ENCODE data around the gene CHPF. TPM values are rescaled to one million over a fixed set of nuclear protein-coding genes. Genes with fewer than 3 reads are reported as not detected.
A peak's percentile ranks its signal among the peaks of the same experiment; 100 is the strongest.

Gene CHPF, protein sequence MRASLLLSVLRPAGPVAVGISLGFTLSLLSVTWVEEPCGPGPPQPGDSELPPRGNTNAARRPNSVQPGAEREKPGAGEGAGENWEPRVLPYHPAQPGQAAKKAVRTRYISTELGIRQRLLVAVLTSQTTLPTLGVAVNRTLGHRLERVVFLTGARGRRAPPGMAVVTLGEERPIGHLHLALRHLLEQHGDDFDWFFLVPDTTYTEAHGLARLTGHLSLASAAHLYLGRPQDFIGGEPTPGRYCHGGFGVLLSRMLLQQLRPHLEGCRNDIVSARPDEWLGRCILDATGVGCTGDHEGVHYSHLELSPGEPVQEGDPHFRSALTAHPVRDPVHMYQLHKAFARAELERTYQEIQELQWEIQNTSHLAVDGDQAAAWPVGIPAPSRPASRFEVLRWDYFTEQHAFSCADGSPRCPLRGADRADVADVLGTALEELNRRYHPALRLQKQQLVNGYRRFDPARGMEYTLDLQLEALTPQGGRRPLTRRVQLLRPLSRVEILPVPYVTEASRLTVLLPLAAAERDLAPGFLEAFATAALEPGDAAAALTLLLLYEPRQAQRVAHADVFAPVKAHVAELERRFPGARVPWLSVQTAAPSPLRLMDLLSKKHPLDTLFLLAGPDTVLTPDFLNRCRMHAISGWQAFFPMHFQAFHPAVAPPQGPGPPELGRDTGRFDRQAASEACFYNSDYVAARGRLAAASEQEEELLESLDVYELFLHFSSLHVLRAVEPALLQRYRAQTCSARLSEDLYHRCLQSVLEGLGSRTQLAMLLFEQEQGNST
- polyA plus RNA-seq (2013, experiment 1 of 2; ENCODE audit: insufficient read length) = 93.1 TPM
- polyA plus RNA-seq (2013, experiment 2 of 2; ENCODE audit: insufficient read length) = 103 TPM

DNA sequence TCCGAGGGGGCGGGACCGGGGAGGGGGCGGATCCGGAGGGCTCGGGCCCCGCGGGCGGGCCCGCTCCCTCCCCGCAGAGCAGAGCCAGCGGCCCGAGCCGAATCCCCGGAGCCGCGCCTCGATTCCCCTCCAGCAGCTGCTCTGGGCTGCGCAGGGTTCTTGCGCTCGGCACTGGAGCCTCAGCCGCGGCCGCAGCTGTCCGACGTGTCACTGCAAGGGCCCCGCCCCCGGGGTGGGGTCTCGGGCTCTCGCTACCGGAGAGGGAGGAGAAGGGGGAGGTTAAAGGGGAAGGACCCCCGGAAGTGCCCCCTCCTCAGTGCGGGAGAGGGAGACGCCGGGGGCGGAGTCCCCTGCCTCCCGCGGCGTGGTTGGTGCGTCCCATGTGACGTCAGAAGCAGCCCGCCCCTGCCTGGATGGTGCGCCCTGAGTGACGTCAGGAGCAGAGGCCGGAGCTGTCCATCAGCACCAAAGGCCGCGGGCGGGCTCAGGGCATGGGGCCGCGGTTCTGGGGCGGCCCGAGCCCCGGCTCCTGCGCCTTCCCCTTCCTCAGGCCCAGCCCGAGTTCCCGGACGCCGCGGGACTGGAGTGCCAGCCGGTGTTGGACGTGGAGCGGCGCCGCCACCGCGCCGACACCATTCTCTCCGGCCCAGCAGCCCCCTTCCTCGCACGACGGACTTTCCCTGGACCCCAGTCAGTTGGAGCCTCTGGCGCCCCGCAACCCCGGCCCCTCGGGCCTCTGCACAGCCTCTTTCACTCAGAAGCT lies at the start of gene CHPF, which contains the start of gene TMEM198:
Gene CHPF (minus strand): TSS at position 214 of the 763 bp plus-strand sequence. CDS start 271 bp downstream, outside the sequence.
Gene TMEM198 (plus strand): TSS at position 433 of the 763 bp plus-strand sequence. CDS start 700 bp downstream, outside the sequence.
- DNase-seq = peak; percentile 99

DNA sequence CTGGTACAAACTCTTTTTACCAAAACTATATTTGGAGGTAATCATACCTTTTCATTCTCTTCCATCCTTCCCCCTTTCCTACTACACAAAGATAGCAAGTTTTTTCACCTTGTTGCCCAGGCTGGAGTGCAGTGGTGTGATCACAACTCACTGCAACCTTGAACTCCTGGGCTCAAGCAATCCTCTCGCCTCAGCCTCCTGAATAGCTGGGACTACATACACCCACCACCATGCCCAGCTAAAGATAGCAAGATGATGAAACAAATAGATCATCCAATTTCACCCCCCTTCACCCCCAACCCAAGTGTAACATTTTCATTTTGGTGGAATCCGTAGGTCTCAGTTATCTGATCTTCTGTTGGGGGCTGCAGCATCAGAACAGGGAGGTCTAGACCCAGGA lies 49.5 kb upstream of the CHPF start:
- no peak for DNase-seq

DNA sequence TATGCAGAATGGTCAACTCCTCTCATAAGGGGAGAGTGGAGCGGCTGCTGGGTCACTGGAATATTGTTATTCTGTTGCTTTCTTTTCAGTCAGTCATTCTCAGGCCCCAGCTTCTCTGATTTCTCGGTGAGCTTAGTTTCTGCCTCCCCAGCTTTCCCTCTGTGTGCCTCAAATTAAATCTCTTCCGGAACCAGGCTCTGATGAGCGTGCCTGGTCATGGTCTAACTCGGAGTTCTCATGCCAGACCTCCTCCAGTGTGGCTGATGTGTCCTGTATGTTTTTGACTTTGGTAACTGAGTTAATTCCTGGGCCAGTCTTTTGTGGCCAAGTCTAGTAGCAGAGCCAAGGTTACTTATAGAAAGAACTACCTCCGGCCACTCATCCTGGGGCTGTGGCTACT lies 49.1 kb upstream of the CHPF start:
- DNase-seq = no peak

DNA sequence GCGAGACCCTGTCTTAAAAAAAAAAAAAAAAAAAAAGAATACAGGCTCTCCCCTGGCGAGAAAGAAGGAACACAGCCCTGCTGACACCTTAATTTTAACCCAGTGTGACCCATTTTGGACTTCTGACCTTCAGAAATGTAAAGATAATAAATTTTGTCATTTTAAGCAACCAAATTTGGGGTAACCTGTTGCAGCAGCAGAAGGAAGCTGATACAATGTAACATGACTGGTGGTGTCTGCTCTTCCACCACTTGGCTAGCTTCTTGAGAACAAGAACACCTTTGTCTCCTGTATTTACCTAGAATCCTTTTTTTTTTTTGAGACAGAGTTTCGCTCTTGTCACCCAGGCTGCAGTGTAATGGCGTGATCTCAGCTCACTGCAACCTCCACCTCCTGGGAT lies 47.5 kb upstream of the CHPF start:
- no peak for DNase-seq

DNA sequence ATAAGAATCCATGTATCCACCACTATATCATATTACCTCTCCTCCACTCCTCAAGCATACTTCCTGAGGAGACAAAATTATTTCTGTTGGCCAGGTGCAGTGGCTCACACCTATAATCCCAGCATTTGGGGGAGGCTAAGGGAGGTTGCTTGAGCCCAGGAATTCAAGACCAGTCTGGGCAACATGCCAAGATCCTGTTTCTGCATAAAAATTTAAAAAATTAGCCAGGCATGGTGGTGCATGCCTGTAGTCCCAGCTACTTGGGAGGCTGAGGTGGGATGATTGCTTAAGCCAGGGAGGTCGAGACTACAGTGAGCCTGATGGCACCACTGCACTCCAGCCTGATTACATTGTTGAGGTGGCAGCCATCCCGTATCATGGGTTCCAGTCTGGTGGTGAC lies 37.7 kb upstream of the CHPF start:
- no peak for DNase-seq

DNA sequence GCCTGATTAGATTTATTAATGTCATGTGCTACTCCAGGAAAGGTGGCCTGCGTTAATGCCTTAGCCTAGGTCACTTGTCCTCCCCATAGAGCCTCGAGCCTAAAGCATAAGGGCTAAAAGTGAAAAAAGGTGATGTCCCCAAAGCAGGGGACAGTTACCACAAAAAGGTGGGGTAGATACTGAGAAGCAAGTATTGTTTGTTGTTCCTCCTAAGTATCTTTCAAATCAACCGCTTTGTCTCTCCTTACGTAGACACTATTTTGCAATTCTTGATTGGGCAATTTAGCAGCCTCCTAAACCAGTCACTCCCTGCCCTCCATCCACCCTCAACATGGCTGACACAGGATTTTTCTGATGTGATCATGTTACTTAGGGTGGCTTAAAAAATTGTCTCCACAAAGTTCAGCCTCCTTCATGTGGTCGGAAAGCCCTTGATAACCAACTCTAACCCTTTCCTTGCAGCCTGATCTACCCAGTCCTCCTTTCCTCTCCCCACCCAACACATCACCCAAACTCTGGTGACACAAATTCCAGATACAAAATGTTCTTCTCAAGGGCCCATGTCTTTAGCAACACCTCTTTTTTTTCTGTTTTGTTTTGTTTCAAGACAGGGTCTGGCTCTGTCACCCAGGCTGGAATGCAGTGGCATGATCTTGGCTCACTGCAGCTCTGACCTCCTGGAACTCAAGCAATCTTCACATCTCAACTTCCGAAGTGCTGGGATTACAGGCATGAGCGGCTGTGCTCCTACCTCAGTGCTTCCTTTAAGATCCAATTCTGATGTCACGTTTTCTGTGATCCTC lies 35.4 kb upstream of the CHPF start:
- no peak for DNase-seq

DNA sequence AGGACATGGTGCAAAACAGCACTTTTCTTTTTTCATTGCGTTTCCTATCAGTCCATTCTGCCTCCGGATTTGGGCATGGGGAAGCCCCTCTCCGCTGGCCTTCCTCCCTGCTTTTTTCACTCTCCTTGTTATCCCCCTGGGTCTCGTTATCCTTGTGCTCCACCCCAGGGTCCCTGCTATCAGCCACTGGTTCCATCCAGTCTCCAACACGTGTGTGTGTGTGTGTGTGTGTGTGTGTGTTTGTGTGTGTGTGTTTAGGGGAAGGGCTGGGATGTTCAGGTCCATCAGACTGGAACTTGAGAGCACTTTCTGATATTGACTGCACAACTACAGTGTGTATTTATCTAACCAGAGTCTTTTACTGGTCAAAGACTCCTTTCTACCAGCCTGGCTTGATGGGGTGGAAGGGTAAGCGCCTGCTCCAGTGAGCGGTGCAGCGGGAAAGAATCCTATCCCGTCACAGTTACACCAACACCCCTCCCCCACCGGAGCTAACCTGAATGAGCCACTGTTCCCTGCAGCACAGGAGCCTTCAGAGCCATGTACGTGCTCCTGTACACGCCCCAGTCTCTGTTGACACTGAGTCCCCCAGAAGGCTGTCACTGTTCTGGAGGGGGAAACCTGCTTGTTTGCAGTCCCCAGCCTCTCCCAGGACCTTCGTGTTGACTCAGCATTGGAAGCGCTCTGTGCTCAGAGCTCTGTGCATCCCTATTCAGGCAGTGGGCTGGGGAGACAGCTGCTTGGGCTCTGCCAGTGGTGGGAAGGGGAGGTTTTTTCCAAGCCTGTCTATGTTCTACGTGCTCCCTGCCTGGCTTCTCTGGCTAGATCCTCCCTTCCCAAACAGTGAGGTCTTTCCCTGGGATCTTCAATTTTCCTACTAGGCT lies 33.1 kb upstream of the CHPF start:
- no peak for DNase-seq

DNA sequence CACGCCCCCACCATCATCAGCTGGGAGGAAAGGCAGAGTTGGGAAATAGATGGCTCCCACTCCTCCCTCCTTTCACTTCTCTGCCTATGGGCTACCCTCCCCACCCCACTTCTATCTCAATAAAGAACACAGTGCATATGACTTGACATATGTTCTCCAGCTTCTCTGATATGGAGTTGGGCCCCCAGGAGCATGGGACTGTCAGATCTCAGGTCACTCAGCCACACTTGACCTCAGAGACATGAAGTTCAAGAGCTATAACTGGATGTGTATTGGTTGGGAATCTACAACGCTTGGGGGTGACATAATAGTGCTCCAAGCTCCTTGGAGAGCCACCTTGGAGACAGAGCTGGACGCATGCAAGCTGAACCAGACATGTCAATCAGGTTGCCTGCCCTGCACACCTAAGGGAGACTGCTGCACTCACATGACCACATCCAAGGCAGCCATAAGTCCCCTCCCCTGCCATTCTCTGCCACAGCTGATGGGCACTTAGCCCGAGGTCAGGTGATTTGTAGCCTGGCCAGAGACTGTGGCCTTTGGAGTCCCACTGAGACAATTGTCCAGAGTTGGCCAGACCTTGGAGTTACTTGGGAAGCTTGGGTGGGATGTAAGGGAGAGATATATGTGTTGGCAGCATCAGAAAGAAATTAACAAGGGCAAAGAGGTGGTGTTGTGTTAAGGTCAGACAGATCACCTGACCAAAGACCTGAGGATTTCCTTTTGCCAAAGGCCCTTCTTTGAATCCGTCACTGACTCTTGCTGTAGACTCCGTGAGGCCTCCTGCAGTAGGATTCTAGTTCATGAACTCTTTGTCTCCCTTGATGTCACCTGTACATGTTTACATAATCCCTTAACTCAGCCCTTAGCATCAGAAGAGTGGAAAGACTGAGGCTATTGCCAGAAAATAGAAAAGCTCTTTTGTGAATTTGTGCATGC lies 32.2 kb upstream of the CHPF start:
- no peak for DNase-seq

DNA sequence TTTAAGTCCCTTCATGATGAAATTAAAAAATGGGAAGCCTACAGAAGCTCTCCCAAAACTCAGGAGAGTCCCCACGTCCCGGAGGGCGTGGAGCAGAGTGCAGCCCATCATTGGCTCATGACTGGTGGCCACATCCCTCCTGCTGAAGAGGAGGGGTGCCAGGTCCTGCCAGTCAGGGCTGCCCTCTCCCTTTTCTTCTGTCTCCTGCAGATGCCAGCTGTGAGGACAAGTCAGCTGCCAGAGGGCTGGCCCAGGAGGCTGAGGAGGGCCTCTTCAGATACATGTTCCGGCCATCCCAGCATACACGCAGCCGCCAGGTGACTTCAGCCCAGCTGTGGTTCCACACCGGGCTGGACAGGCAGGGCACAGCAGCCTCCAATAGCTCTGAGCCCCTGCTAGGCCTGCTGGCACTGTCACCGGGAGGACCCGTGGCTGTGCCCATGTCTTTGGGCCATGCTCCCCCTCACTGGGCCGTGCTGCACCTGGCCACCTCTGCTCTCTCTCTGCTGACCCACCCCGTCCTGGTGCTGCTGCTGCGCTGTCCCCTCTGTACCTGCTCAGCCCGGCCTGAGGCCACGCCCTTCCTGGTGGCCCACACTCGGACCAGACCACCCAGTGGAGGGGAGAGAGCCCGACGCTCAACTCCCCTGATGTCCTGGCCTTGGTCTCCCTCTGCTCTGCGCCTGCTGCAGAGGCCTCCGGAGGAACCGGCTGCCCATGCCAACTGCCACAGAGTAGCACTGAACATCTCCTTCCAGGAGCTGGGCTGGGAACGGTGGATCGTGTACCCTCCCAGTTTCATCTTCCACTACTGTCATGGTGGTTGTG lies 31.1 kb upstream of the CHPF start:
- no peak for DNase-seq

DNA sequence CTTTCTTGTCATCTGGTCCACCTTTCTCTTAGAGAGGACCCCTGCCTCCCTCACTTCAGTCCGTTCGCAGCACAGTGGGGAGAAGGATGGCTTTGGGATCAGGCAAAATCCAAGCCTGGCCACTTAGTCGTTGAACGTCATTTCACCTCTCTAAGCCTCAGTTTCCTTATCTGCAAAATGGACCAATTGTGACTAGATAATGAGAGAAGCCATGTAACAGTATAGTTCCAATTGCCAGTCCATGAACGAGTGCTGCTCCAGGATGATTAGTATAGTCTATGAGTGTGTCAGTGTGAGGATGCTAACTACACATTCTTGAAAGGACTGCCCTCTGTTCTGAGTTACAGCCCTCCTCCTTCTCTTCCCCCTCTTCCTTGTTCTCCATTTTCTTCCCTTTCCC lies 29.6 kb upstream of the CHPF start:
- no peak for DNase-seq

DNA sequence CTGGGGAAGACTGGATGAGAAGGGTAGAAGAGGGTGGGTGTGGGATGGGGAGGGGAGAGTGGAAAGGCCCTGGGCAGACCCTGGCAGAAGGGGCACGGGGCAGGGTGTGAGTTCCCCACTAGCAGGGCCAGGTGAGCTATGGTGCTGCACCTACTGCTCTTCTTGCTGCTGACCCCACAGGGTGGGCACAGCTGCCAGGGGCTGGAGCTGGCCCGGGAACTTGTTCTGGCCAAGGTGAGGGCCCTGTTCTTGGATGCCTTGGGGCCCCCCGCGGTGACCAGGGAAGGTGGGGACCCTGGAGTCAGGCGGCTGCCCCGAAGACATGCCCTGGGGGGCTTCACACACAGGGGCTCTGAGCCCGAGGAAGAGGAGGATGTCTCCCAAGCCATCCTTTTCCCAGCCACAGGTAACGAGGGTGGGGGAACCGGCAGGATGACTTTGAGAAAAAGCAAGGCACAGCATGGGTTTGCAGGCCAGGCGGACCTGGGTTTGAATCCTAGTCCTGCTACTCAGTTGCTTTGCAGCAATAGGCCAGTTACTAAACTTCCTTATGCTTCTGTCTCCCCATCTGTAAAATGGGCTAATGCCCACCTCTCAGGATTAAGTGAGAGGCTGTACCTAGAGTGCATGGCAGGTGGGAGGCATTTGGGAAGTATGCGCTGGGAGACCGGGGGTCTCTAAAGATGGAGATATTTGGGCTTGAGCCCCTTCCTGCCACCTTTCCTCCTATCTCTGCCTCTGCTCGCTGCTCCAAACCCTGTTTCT lies 28.8 kb upstream of the CHPF start, which contains the start of gene INHA:
Gene INHA (plus strand): TSS at position 74 of the 765 bp plus-strand sequence. CDS start 65 bp downstream, at position 139.
- no peak for DNase-seq

DNA sequence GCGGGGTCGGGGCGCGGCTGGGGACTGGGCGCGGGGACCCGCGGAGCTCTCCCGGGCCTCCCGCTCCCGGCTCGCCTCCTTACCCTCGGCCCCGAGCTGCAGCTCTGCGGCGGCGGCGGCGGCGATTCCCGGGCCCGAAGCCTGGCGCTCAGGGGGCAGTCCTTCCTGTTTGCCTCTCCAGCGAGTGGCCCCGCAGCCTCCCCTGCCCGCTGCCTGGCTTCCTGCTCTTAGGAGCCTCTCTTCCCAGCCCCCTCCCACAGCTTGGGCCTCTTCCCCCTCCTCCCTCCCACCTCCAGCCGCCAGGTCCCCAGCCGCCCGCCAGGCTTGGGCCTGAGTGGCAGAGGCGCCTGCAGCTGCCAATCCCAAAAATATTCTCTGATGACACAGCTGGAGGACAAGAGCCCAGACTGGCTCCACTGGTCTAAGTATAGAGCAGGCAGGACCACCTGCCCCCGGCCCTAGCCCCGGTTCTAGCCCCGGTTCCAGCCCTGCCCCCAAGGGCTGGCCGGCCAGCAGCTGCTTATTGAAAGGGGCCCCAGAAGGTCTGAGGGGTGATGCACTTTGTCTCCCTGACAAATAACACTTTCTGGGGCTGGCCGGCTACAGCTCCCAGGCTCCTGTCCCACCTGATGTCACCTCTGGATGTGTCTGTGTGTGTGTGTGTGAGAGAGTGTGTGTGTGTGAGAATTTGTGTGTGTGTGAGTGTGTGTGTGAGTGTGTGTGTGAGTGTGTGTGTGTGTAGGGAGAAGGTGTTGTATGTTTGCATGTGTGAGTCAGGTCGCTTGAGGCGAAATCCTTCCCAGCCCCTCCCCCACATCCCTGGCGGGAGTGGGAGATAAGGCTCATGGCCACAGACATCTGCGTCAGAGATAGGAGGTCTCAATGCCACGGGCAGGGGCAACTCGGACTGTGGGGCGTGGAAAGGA lies 28.0 kb upstream of the CHPF start, which contains the start of gene OBSL1:
Gene OBSL1 (minus strand): TSS at position 229 of the 926 bp plus-strand sequence. CDS start 307 bp downstream, outside the sequence.
- DNase-seq = peak; percentile 82

DNA sequence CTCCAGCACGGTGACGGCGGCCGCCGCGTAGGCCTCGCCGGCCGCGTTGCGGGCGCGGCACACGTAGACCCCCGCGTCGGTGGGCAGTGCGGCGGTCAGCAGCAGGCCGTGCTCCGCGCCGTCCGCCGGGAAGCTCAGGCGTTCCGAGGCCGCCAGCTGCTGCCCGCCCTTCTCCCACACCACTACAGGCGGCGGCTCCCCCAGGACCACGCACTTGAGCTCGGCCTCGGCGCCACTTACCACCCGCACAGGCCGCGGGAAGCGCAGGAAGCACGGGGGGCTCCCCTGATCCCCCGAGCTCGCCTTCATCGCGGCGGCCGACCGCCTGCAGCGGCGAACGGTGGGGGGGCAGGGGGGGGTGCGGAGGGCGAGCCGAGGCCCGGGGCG lies 27.3 kb upstream of the CHPF start:
- DNase-seq = peak; percentile 10

DNA sequence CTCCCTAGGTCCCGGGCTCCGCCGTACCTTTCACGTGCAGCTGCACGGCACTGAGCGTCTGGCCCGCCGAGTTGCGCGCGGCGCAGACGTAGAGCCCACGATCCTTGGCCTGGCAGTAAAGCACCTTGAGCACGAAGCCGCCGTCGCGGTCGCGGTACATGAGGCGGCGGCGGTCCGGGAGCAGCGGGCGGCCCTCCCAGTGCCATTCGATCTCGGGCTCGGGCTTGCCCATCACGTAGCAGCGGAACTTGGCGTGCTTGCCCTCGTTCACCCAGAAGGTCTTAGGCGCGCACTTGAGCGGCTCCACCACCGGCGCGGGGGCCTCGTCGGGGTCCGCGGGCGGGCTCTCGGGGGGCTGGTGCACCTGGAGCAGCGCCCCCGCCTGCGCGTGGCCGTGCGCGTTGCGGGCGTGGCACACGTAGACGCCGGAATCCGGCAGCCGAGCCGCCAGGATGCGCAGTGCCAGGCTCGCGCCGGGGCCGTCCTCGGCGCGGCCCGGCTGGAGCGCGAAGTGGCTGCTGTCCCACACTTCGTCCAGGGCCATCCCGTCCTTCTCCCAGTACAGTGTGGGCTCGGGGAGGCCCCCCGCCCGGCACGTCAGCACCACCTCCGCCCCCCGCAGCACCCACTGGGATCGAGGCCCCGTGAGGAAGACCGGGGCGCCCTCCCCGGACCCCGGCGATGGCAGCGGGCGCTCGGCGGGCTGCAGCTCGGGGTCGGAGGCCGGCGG lies 26.8 kb upstream of the CHPF start:
- DNase-seq = peak; percentile 17

DNA sequence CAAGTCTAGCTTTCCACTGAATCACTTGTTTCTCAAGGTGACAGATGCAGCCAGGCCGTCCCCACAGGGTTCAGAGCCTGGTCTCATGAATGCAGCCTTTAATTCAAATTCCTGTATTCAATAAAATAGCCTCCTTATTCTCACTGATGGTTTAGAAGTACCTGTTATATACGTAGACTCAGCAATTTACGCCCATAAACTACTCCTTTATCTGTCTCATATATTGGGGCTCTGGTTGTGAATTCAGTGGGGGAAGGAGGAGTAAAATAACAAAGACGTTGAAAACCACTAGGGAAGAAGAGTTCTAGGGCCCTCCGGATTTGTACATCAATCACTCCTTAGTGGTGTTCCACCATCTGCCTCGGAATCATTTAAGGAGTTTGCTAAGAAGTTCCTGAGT lies 26.0 kb upstream of the CHPF start:
- DNase-seq = no peak

DNA sequence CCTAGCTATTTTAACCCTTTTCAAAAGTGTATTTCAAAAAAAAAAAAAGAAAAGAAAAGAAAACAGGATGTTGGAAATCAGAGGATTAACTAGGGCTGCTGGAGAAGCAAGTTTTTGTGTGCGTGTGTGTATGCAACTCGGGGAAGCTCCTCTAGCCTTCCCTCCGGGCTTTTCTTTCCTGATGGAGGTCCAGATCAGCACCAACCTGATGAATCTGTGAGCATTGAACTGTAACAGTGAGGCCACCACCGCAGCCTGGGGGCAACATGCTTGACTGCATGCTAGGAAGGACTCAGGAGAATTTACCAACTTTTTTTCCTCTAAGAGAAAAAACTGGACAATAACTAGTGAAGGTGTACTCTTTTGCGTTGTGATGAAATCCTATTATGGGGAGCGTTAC lies 25.4 kb upstream of the CHPF start:
- no peak for DNase-seq

All from fibroblast of skin of abdomen (primary cell).